ENCODE results near the gene SH3PXD2A. TPM values are rescaled to one million over a fixed set of nuclear protein-coding genes. Genes with fewer than 3 reads are reported as not detected.

The SH3PXD2A gene
- total RNA-seq, 1 experiment from 2014 or later: 4.5 TPM

DNA sequence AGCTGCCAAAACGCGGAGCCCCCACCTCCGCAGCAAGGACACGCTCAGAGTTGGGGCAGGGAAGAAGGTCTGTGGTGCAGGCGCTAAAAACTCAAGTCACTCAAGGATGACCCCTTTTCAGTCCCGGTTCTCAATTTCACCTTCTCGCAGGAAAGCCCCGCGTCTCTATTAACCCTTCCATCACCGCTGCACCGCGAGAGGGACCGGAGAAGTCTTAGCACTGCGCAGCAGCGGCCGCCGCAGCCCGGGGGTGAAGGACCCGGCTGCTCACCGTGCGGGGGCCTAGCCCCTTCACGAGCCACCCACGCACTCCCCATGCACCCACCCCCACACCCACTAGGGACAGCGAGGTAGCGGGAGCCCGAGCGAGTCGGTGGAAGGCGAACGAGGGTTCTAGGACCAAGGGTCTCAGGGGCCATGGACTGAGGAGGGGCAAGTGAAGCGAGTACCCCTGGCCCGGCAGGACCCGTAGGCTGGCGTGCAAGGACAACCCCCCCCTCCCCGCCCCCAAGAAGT lies 162.9 kb downstream of the SH3PXD2A start:
- Mint-ChIP-seq H3K9me3 (no peaks in the 10 kb centered on the region), H3K27me3 (ENCODE audit: low read depth) (peaks cover 71% of the 10 kb centered on the region), H3K4me3 (peak overlapping the region; percentile 57 to 81), H3K27ac (no peak overlapping the region), H3K36me3 (ENCODE audit: insufficient read depth in 1 of 3, low read depth in 3 of 3) (no peaks in the 10 kb centered on the region), H3K4me1 (peaks cover 25 to 34% of the 10 kb centered on the region in 2 experiments)
- Histone ChIP-seq H3K4me1 (ENCODE audit: insufficient read depth, low read length) (peaks cover 5% of the 10 kb centered on the region; the same call in 1 of the 2 replicates), H3K79me1 (ENCODE audit: insufficient read depth, low read depth, low read length, poor library complexity, severe bottlenecking) (no peaks in the 10 kb centered on the region), H2BK5ac (ENCODE audit: insufficient read length, low read length) (no peak overlapping the region), H3K56ac (ENCODE audit: insufficient read length, low read depth, low read length) (no peak overlapping the region), H3K27me3 (ENCODE audit: insufficient read depth, low read length) (peaks cover 17% of the 10 kb centered on the region; the same call in 1 of the 2 replicates), H3K18ac (ENCODE audit: insufficient read length, low read depth, low read length) (no peak overlapping the region), H4K91ac (ENCODE audit: insufficient read length, low read depth, low read length) (no peak overlapping the region), H3K79me2 (ENCODE audit: insufficient read depth, low read length) (no peaks in the 10 kb centered on the region), H3K14ac (ENCODE audit: insufficient read depth, low read length) (no peak overlapping the region), H4K8ac (replicated peaks; ENCODE audit: insufficient read length, low read depth, low read length) (no peak overlapping the region), H2BK12ac (ENCODE audit: insufficient read length, low read depth, low read length) (no peak overlapping the region), H2BK120ac (ENCODE audit: low read depth, low read length, poor library complexity, severe bottlenecking) (no peak overlapping the region), H3K9me3 (ENCODE audit: control insufficient read depth, low read depth, low read length) (no peaks in the 10 kb centered on the region), H2BK15ac (ENCODE audit: low read depth, low read length) (no peak overlapping the region), H3K27ac (ENCODE audit: insufficient read length, low read depth, low read length) (no peak overlapping the region), H3K4ac (ENCODE audit: low read depth, low read length) (no peak overlapping the region), H3K9ac (ENCODE audit: extremely low read depth, insufficient read length, low read length) (no peak overlapping the region), H3K4me2 (ENCODE audit: insufficient read depth, insufficient read length, low read length) (peak overlapping the region; percentile 63), H4K5ac (ENCODE audit: insufficient read length, low read depth, low read length) (no peak overlapping the region), H3K23me2 (ENCODE audit: insufficient read length, low read depth, low read length, poor library complexity, severe bottlenecking) (peaks cover 13% of the 10 kb centered on the region), H2BK20ac (ENCODE audit: low read depth, low read length, poor library complexity, severe bottlenecking) (no peak overlapping the region), H3K23ac (ENCODE audit: insufficient read length, low read depth, low read length) (no peak overlapping the region), H4K20me1 (ENCODE audit: control insufficient read depth, insufficient read depth, insufficient read length) (no peaks in the 10 kb centered on the region), H2AFZ (ENCODE audit: low read length) (no peak overlapping the region), H3T11ph (ENCODE audit: low read length) (no peak overlapping the region), H2AK5ac (ENCODE audit: insufficient read length, low read length) (no peak overlapping the region)
- TF ChIP-seq, protein P1, sequence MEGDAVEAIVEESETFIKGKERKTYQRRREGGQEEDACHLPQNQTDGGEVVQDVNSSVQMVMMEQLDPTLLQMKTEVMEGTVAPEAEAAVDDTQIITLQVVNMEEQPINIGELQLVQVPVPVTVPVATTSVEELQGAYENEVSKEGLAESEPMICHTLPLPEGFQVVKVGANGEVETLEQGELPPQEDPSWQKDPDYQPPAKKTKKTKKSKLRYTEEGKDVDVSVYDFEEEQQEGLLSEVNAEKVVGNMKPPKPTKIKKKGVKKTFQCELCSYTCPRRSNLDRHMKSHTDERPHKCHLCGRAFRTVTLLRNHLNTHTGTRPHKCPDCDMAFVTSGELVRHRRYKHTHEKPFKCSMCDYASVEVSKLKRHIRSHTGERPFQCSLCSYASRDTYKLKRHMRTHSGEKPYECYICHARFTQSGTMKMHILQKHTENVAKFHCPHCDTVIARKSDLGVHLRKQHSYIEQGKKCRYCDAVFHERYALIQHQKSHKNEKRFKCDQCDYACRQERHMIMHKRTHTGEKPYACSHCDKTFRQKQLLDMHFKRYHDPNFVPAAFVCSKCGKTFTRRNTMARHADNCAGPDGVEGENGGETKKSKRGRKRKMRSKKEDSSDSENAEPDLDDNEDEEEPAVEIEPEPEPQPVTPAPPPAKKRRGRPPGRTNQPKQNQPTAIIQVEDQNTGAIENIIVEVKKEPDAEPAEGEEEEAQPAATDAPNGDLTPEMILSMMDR (conservative IDR thresholded peaks at IDR 0.05): no peak
- peak; percentile 47 for DNase-seq
- WGBS (ENCODE audit: extremely low coverage, insufficient read length, low lambda C conversion rate): no CpG with 5 or more reads among the region's 35 CpGs

All from H9 (cell line).